Endodermal cell (in vitro differentiated cells): ENCODE data around the gene OTOF. TPM values are rescaled to one million over a fixed set of nuclear protein-coding genes. Genes with fewer than 3 reads are reported as not detected.

Experiments used
- DNase-seq: peaks from one replicate; pipeline ENCODE4 v3.0.0-alpha.2; 2017
- H3K27ac ChIP-seq: 2 replicates; pipeline ENCODE4 v1.5.1; 2013; ENCODE audit warnings: mild to moderate bottlenecking, low read depth, low read length, moderate library complexity
- H3K27me3 ChIP-seq: 2 replicates; pipeline ENCODE4 v1.6.1; 2013; ENCODE audit warnings: mild to moderate bottlenecking, low read length, moderate library complexity; ENCODE audit not compliant: insufficient read depth, control insufficient read depth, poor library complexity, severe bottlenecking
- H3K36me3 ChIP-seq: 2 replicates; pipeline ENCODE4 v1.7.0; 2013; ENCODE audit warnings: mild to moderate bottlenecking, low read length, moderate library complexity; ENCODE audit not compliant: control insufficient read depth, insufficient read depth
- H3K4me1 ChIP-seq: one replicate; pipeline ENCODE4 v1.7.0; 2013; ENCODE audit warnings: low read length; ENCODE audit not compliant: control insufficient read depth, insufficient read depth
- H3K4me3 ChIP-seq: 2 replicates; pipeline ENCODE4 v1.5.1; 2013; ENCODE audit warnings: mild to moderate bottlenecking, low read length, moderate library complexity
- H3K9ac ChIP-seq: 2 replicates; pipeline ENCODE4 v1.6.1; 2013; ENCODE audit warnings: mild to moderate bottlenecking, low read length, moderate library complexity; ENCODE audit not compliant: poor library complexity, severe bottlenecking; ENCODE audit errors: extremely low read depth
- H3K9me3 ChIP-seq: 2 replicates; pipeline ENCODE4 v1.6.1; 2013; ENCODE audit warnings: mild to moderate bottlenecking, low read length, moderate library complexity; ENCODE audit not compliant: control insufficient read depth
- H3K27ac Mint-ChIP-seq: 2 replicates; pipeline ENCODE4 v1.8.0; 2020; ENCODE audit warnings: mixed read lengths
- H3K27me3 Mint-ChIP-seq: 2 replicates; pipeline ENCODE4 v1.8.0; 2021; ENCODE audit warnings: mild to moderate bottlenecking, mixed read lengths; ENCODE audit not compliant: insufficient read depth
- H3K36me3 Mint-ChIP-seq: 2 replicates; pipeline ENCODE4 v1.8.0; 2020; ENCODE audit warnings: low read depth, mixed read lengths
- H3K4me1 Mint-ChIP-seq: 2 replicates; pipeline ENCODE4 v1.8.0; 2020; ENCODE audit warnings: mixed read lengths
- H3K4me3 Mint-ChIP-seq: 2 replicates; pipeline ENCODE4 v1.8.0; 2020; ENCODE audit warnings: mild to moderate bottlenecking, moderate library complexity, mixed read lengths
- H3K9me3 Mint-ChIP-seq: 2 replicates; pipeline ENCODE4 v1.8.0; 2020; ENCODE audit warnings: mild to moderate bottlenecking, mixed read lengths
- WGBS, 2 experiments: methylation state at CpG; one replicate each; pipeline versions ENCODE4 v1.1.5 to v1.1.7; 2013; ENCODE audit warnings: missing lambda C conversion rate in 2 of 2, mixed read lengths in 1 of 2; ENCODE audit not compliant: insufficient coverage in 1 of 2, insufficient read length in 1 of 2; 5-methylcytosine and 5-hydroxymethylcytosine counted together
- total RNA-seq, 2 donors: library from RNA; stranded (reverse); fragmentation: NEBNext Ultra II Directional in 1 of 2; extraction: Animal tissue kit (Norgen Biotek cat#: 25700) in 1 of 2; gene quantifications; 2 replicates in 1 of 2; 3 replicates in 1 of 2; pipeline ENCODE4 v1.2.1, GENCODE V29; 2021
- TF ChIP-seq, protein P1 (sequence below): fragments of 200-600 bp; sonication (generic); conservative IDR thresholded peaks from 2 replicates; pipeline ENCODE4 v1.5.0; 2021; ENCODE audit warnings: antibody characterized with exemption, mild to moderate bottlenecking

The OTOF gene
- total RNA-seq, 2 donors from 2014 or later = 1.1 to 1.2 TPM

DNA sequence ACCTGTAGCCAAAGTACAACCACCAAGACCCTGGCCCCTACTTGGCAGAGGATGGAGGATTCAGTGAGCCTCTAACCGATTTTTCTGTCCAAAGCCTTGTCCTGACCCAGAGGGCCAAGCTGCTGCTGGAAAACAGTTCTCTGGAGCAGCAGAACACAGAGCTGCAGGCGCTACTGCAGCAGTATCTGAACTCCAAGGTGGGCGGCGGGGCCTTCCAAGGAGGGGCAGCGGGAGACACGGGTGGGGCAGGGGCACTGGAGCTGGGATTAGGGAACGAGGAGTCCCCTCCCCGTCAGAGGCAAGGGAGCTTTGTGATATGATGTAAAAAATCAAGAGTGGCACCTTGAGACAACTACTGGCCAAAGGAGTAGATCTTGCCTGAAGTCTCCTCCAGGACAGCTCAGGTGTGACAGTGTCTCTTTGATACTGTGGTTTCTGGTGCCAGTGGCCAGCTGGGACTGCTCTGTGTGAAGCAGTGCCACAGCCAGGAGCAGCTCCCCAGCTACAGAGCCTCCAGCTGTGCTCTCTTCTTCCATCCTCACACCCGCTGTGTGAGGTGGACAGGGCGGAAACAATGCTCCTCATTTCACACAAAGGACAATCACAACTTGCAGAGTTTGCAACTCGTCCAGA, 22.8 kb downstream of the OTOF start:
- H3K27ac Mint-ChIP-seq = no peak overlapping the region
- Histone ChIP-seq H3K4me1 (peaks cover 5% of the 10 kb centered on the region), H3K27me3 (no peaks in the 10 kb centered on the region), H3K9ac (no peak overlapping the region), H3K4me3 (no peak overlapping the region), H3K36me3 (no peaks in the 10 kb centered on the region), H3K27ac (no peak overlapping the region), H3K9me3 (no peaks in the 10 kb centered on the region)
- TF ChIP-seq, protein P1, sequence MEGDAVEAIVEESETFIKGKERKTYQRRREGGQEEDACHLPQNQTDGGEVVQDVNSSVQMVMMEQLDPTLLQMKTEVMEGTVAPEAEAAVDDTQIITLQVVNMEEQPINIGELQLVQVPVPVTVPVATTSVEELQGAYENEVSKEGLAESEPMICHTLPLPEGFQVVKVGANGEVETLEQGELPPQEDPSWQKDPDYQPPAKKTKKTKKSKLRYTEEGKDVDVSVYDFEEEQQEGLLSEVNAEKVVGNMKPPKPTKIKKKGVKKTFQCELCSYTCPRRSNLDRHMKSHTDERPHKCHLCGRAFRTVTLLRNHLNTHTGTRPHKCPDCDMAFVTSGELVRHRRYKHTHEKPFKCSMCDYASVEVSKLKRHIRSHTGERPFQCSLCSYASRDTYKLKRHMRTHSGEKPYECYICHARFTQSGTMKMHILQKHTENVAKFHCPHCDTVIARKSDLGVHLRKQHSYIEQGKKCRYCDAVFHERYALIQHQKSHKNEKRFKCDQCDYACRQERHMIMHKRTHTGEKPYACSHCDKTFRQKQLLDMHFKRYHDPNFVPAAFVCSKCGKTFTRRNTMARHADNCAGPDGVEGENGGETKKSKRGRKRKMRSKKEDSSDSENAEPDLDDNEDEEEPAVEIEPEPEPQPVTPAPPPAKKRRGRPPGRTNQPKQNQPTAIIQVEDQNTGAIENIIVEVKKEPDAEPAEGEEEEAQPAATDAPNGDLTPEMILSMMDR = no peak
- WGBS, 2 experiments = 85 to 87% methylated on average over 11 of the region's 11 CpGs
- H3K27me3 Mint-ChIP-seq = peaks cover 8% of the 10 kb centered on the region
- no peak overlapping the region for H3K4me3 Mint-ChIP-seq
- H3K4me1 Mint-ChIP-seq = peaks cover 9% of the 10 kb centered on the region
- no peaks in the 10 kb centered on the region for H3K9me3 Mint-ChIP-seq
- H3K36me3 Mint-ChIP-seq = no peaks in the 10 kb centered on the region
- DNase-seq = peak; percentile 54

- Mint-ChIP-seq H3K4me3 (no peak overlapping the region), H3K27me3 (peaks cover 8% of the 10 kb centered on the region), H3K4me1 (peaks cover 9% of the 10 kb centered on the region), H3K9me3 (no peaks in the 10 kb centered on the region), H3K27ac (no peak overlapping the region), H3K36me3 (no peaks in the 10 kb centered on the region)
- no peak for DNase-seq
- Histone ChIP-seq H3K4me3 (no peak overlapping the region), H3K27me3 (no peaks in the 10 kb centered on the region), H3K9ac (no peak overlapping the region), H3K36me3 (no peaks in the 10 kb centered on the region), H3K9me3 (no peaks in the 10 kb centered on the region), H3K27ac (no peak overlapping the region), H3K4me1 (peaks cover 5% of the 10 kb centered on the region)
- TF ChIP-seq, protein P1 = no peak
- 90 to 93% methylated on average over 2 to 10 of the region's 10 CpGs for WGBS, 2 experiments
These were observed 23.3 kb downstream of the OTOF start for GRCh38 chr2:26454561-26455001.

- no peak overlapping the region for H3K27ac ChIP-seq
- H3K4me3 Mint-ChIP-seq = no peak overlapping the region
- H3K9me3 Mint-ChIP-seq = no peaks in the 10 kb centered on the region
- peaks cover 8% of the 10 kb centered on the region for H3K27me3 Mint-ChIP-seq
- H3K4me3 ChIP-seq = no peak overlapping the region
- no peaks in the 10 kb centered on the region for H3K27me3 ChIP-seq
- H3K36me3 Mint-ChIP-seq = no peaks in the 10 kb centered on the region
- no peaks in the 10 kb centered on the region for H3K36me3 ChIP-seq
- no peak overlapping the region for H3K27ac Mint-ChIP-seq
- H3K9me3 ChIP-seq = no peaks in the 10 kb centered on the region
- TF ChIP-seq, protein P1 = no peak
- 82 to 86% methylated on average over 8 to 11 of the region's 11 CpGs for WGBS, 2 experiments
- peaks cover 9% of the 10 kb centered on the region for H3K4me1 Mint-ChIP-seq
- peak; percentile 41 for DNase-seq
- no peak overlapping the region for H3K9ac ChIP-seq
- peaks cover 5% of the 10 kb centered on the region for H3K4me1 ChIP-seq
These were observed 24.2 kb downstream of the OTOF start for GRCh38 chr2:26453421-26454329.
